ENCODE results near the gene BGLAP.
A peak's percentile ranks its signal among the peaks of the same experiment; 100 is the strongest.
"Not testable (repeated sequence)": the region's sequence is repeated elsewhere in the genome, so short reads cannot be mapped to it uniquely, and the experiment has no call there.

BGLAP gene

DNA sequence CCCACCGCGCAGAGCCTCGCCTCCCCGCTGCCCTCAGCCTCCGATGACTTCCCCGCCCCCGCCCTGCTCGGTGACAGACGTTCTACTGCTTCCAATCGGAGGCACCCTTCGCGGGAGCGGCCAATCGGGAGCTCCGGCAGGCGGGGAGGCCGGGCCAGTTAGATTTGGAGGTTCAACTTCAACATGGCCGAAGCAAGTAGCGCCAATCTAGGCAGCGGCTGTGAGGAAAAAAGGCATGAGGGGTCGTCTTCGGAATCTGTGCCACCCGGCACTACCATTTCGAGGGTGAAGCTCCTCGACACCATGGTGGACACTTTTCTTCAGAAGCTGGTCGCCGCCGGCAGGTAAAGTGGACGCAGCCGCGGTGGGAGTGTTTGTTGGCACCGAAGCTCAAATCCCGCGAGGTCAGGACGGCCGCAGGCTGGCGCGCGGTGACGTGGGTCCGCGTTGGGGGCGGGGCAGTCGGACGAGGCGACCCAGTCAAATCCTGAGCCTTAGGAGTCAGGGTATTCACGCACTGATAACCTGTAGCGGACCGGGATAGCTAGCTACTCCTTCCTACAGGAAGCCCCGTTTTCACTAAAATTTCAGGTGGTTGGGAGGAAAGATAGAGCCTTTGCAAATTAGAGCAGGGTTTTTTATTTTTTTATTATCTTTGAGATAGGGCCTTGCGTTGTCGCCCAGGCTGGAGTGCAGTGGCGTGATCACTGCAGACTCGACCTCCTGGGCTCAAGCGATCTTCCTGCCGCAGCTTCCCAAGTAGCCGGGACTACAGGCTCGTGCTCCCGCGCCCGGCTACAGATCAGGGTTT, 28.9 kb upstream of the BGLAP start, which contains the start of gene PMF1:
Gene PMF1, plus strand, starts transcription at position 175 of the 811 bp plus-strand sequence. Its CDS starts 9 bp downstream, at position 184.
- Histone ChIP-seq H4K20me1 (ENCODE audit: insufficient read depth, low read length) (no peaks in the 10 kb centered on the region), H3K4me3 (ENCODE audit: low read length) (peak within 1 kb of the TSS; percentile 74), H3K4me1 (ENCODE audit: low read length) (peaks cover 20% of the 10 kb centered on the region), H3K9ac (ENCODE audit: low read length) (peak within 1 kb of the TSS; percentile 66), H3K79me2 (ENCODE audit: low read length) (peaks cover 13% of the 10 kb centered on the region), H2AFZ (ENCODE audit: low read depth, low read length) (peak within 1 kb of the TSS; percentile 57), H3K27me3 (ENCODE audit: low read depth, low read length) (no peaks in the 10 kb centered on the region), H3K36me3 (replicated peaks; ENCODE audit: low read depth, low read length) (peaks cover 4% of the 10 kb centered on the region), H3K27ac (ENCODE audit: low read length) (peak within 1 kb of the TSS; percentile 71), H3K9me3 (ENCODE audit: insufficient read depth, low read length) (no peaks in the 10 kb centered on the region), H3K4me2 (ENCODE audit: low read length) (peak within 1 kb of the TSS; percentile 98)
- TF ChIP-seq EZH2phosphoT487 (IDR thresholded peaks at IDR 0.05; ENCODE audit: low read depth) (no peak), CTCF (IDR thresholded peaks at IDR 0.05; ENCODE audit: low read depth, low read length) (no peak)

GRCh38 chr1:156213644-156213966, 28.4 kb upstream of the BGLAP start:
- Histone ChIP-seq H2AFZ (ENCODE audit: low read depth, low read length) (peak overlapping the region; percentile 37; the same call in 1 of the 2 replicates), H3K27ac (ENCODE audit: low read length) (peak overlapping the region; percentile 71), H3K9me3 (ENCODE audit: insufficient read depth, low read length) (no peaks in the 10 kb centered on the region), H3K79me2 (ENCODE audit: low read length) (peaks cover 13% of the 10 kb centered on the region), H4K20me1 (ENCODE audit: insufficient read depth, low read length) (no peaks in the 10 kb centered on the region), H3K4me2 (ENCODE audit: low read length) (peak overlapping the region; percentile 98), H3K4me3 (ENCODE audit: low read length) (peak overlapping the region; percentile 74), H3K9ac (ENCODE audit: low read length) (peak overlapping the region; percentile 66), H3K36me3 (replicated peaks; ENCODE audit: low read depth, low read length) (peaks cover 4% of the 10 kb centered on the region), H3K27me3 (ENCODE audit: low read depth, low read length) (no peaks in the 10 kb centered on the region), H3K4me1 (ENCODE audit: low read length) (peaks cover 23% of the 10 kb centered on the region)
- TF ChIP-seq CTCF (IDR thresholded peaks at IDR 0.05; ENCODE audit: low read depth, low read length) (no peak), EZH2phosphoT487 (IDR thresholded peaks at IDR 0.05; ENCODE audit: low read depth) (no peak)

DNA sequence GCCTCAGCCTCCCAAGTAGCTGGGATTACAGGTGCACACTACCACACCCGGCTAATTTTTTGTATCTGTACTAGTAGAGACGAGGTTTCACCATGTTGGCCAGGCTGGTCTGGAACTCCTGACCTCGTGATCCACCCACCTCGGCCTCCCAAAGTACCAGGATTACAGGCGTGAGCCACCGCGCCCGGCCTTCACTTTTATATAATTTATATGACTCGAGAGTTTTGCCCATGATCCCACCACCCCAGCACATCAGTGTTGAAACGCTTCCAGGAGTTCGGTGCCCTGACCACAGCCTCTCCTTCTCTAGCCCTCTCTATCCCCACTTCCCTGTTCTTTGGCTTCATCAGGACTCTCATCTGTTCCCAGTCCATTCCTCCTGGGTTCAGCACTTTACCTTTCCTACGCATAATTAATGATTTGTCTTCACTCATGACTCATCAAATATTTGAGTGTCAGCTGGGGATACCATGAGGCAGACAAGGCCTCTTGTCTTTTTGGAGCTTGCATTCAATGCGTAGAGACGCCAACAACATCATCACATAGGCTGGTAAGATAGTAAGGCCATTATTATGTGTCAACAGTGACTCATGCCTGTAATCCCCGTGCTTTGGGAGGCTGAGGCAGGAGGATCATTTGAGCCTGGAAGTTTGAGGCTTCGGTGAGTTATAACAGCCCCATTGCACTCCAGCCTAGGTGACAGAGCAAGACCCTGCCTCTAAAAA, 27.8 kb upstream of the BGLAP start:
- Histone ChIP-seq H3K4me2 (ENCODE audit: low read length) (peak overlapping the region; percentile 98), H3K79me2 (ENCODE audit: low read length) (peaks cover 13% of the 10 kb centered on the region), H4K20me1 (ENCODE audit: insufficient read depth, low read length) (no peaks in the 10 kb centered on the region), H3K27ac (ENCODE audit: low read length) (no peak overlapping the region), H3K27me3 (ENCODE audit: low read depth, low read length) (no peaks in the 10 kb centered on the region), H3K9ac (ENCODE audit: low read length) (no peak overlapping the region), H3K36me3 (replicated peaks; ENCODE audit: low read depth, low read length) (peaks cover 4% of the 10 kb centered on the region), H2AFZ (ENCODE audit: low read depth, low read length) (no peak overlapping the region), H3K9me3 (ENCODE audit: insufficient read depth, low read length) (no peaks in the 10 kb centered on the region), H3K4me3 (ENCODE audit: low read length) (peak overlapping the region; percentile 74), H3K4me1 (ENCODE audit: low read length) (peaks cover 23% of the 10 kb centered on the region)
- TF ChIP-seq CTCF (IDR thresholded peaks at IDR 0.05; ENCODE audit: low read depth, low read length) (no peak), EZH2phosphoT487 (IDR thresholded peaks at IDR 0.05; ENCODE audit: low read depth) (no peak)

DNA sequence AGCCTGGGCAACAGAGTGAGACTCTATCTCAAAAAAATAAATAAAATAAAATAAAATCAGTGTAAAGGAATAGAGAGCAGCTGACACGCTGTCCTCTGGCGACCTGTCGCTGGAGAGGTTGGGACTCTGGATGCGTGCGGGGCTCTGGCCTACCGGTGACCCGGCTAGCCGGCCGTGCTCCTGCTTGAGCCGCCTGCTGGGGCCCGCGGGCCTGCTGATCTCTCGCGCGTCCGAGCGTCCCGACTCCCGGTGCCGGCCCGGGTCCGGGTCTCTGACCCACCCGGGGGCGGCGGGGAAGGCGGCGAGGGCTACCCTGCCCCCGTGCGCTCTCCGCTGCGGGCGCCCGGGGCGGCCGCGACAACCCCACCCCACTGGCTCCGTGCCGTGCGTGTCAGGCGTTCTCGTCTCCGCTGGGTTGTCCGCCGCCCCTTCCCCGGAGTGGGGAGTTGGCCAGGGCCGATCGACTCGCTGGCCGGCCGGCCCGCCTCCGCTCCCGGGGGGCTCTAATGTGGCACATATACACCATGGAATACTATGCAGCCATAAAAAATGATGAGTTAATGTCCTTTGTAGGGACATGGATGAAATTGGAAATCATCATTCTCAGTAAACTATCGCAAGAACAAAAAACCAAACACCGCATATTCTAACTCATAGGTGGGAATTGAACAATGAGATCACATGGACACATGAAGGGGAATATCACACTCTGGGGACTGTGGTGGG, 25.5 kb upstream of the BGLAP start:
- H3K36me3 ChIP-seq (replicated peaks; ENCODE audit: low read depth, low read length); H3K4me2 ChIP-seq (ENCODE audit: low read length); H2AFZ ChIP-seq (ENCODE audit: low read depth, low read length); H3K27ac ChIP-seq (ENCODE audit: low read length); H4K20me1 ChIP-seq (ENCODE audit: insufficient read depth, low read length); H3K27me3 ChIP-seq (ENCODE audit: low read depth, low read length); H3K4me3 ChIP-seq (ENCODE audit: low read length); H3K9me3 ChIP-seq (ENCODE audit: insufficient read depth, low read length); H3K9ac ChIP-seq (ENCODE audit: low read length): not testable (repeated sequence)
- H3K79me2 ChIP-seq (ENCODE audit: low read length), result peaks cover 13% of the 10 kb centered on the region
- peaks cover 23% of the 10 kb centered on the region for H3K4me1 ChIP-seq (ENCODE audit: low read length)

Measured in OCI-LY3 (cell line).